HCT116 (cell line): ENCODE data around the gene DKK3. TPM values are rescaled to one million over a fixed set of nuclear protein-coding genes. Genes with fewer than 3 reads are reported as not detected.

Experiments
- ATAC-seq: fragments of 200-7000 bp; cut with Tn5 transposase; 2 replicates; pipeline ENCODE4 v1.9.1; 2020; ENCODE audit warnings: mild to moderate bottlenecking, moderate library complexity
- BruUV-seq: library from RNA; stranded (reverse); fragments of 400-500 nt; replicated peaks from 2 replicates; lab custom pipeline; 2021; lab: Mats Ljungman, UMichigan
- CTCF ChIA-PET: fragments of 300-600 bp; sonication (Branson Sonifier 250); formaldehyde crosslinking; loops from one replicate; lab custom pipeline; 2021; ENCODE audit warnings: antibody characterized with exemption; lab: Charles Lee
- POLR2A ChIA-PET: fragments of 300-600, 350-600 bp; sonication (Branson Sonifier 250); formaldehyde crosslinking; loops from one replicate; lab custom pipeline; 2021; ENCODE audit warnings: antibody characterized with exemption; lab: Charles Lee
- RAD21 ChIA-PET, 2 experiments: fragments of 300-600 bp; sonication (Branson Sonifier 250); formaldehyde crosslinking; loops; one replicate each; lab custom pipeline; 2023; ENCODE audit warnings: low total read pairs in 2 of 2; ENCODE audit not compliant: uncharacterized antibody in 2 of 2, unreplicated experiment in 2 of 2, low non-redundant PET in 1 of 2; lab: Charles Lee
- DNase-seq: peaks from one replicate; pipeline ENCODE4 v3.0.0-alpha.2; 2010; ENCODE audit warnings: low read depth, low spot score
- H2AFZ ChIP-seq: fragments of 200-600 bp; shearing (Covaris generic), sonication (generic); 2 replicates; pipeline ENCODE4 v1.6.1; 2017; ENCODE audit warnings: low read depth, mixed run types, mixed read lengths, antibody characterized with exemption, low read length; ENCODE audit not compliant: poor library complexity, severe bottlenecking
- H3K27ac ChIP-seq: 2 replicates; pipeline ENCODE4 v1.5.1; 2012; ENCODE audit warnings: low read depth, low read length
- H3K27me3 ChIP-seq: fragments of 200-600 bp; sonication (generic); 2 replicates; pipeline ENCODE4 v1.6.1; 2016; ENCODE audit warnings: mixed run types, low read length, mixed read lengths; ENCODE audit not compliant: insufficient read depth
- H3K36me3 ChIP-seq, 2 experiments: fragments of 200-500 bp in 1 of 2; fragments of 200-600 bp in 1 of 2; sonication (Bioruptor generic) in 1 of 2; sonication (generic) in 1 of 2; 2 replicates each; pipeline versions ENCODE4 v1.5.1 to v1.6.1; 2014 to 2016; ENCODE audit warnings: low read length in 2 of 2, inconsistent platforms in 1 of 2, mixed read lengths in 1 of 2, mixed run types in 1 of 2; ENCODE audit not compliant: insufficient read depth in 2 of 2, control insufficient read depth in 1 of 2
- H3K4me1 ChIP-seq, 2 experiments: fragments of 200-600 bp in 1 of 2; sonication (generic) in 1 of 2; 2 replicates each; pipeline versions ENCODE4 v1.5.1 to v1.6.1; 2012 to 2017; ENCODE audit warnings: low read length in 2 of 2, inconsistent platforms in 1 of 2, mild to moderate bottlenecking in 1 of 2, mixed read lengths in 1 of 2, mixed run types in 1 of 2, moderate library complexity in 1 of 2; ENCODE audit not compliant: insufficient read depth in 2 of 2, control insufficient read depth in 1 of 2
- H3K4me2 ChIP-seq: fragments of 200-600 bp; sonication (generic); 2 replicates; pipeline ENCODE4 v1.6.1; 2017; ENCODE audit warnings: mixed run types, low read length, mixed read lengths
- H3K4me3 ChIP-seq, 2 experiments: fragments of 200-600 bp in 1 of 2; sonication (generic) in 1 of 2; replicated peaks in 1 of 2; 2 replicates each; pipeline ENCODE4 v1.5.1; 2011 to 2016; ENCODE audit warnings: low read length in 2 of 2, control low read depth in 1 of 2, low read depth in 1 of 2, mild to moderate bottlenecking in 1 of 2, mixed read lengths in 1 of 2, mixed run types in 1 of 2
- H3K79me2 ChIP-seq: fragments of 200-600 bp; sonication (generic); 2 replicates; pipeline ENCODE4 v1.6.1; 2017; ENCODE audit warnings: mild to moderate bottlenecking, mixed run types, low read length, moderate library complexity, mixed read lengths; ENCODE audit not compliant: insufficient read depth
- H3K9ac ChIP-seq: fragments of 200-600 bp; sonication (generic); 2 replicates; pipeline ENCODE4 v1.6.1; 2016; ENCODE audit warnings: low read length, mixed read lengths
- H3K9me2 ChIP-seq: fragments of 200-600 bp; sonication (generic), shearing (Covaris generic); 2 replicates; pipeline ENCODE4 v1.6.1; 2017; ENCODE audit warnings: mixed run types, mild to moderate bottlenecking, moderate library complexity; ENCODE audit not compliant: insufficient read depth
- H3K9me3 ChIP-seq, 2 experiments: fragments of 200-500 bp in 1 of 2; fragments of 200-600 bp in 1 of 2; sonication (Bioruptor generic) in 1 of 2; sonication (generic) in 1 of 2; 2 replicates each; pipeline ENCODE4 v1.6.1; 2014 to 2017; ENCODE audit warnings: low read length in 2 of 2, mixed read lengths in 2 of 2, inconsistent platforms in 1 of 2, low read depth in 1 of 2, mild to moderate bottlenecking in 1 of 2, mixed run types in 1 of 2, moderate library complexity in 1 of 2; ENCODE audit not compliant: control insufficient read depth in 1 of 2, insufficient read depth in 1 of 2
- H4K20me1 ChIP-seq: fragments of 200-600 bp; sonication (generic), shearing (Covaris generic); 2 replicates; pipeline ENCODE4 v1.6.1; 2017; ENCODE audit warnings: mixed run types, mild to moderate bottlenecking, moderate library complexity; ENCODE audit not compliant: insufficient read depth
- ATF3 ChIP-seq: IDR thresholded peaks from 2 replicates; pipeline ENCODE4 v1.6.1; 2012
- CEBPB ChIP-seq: IDR thresholded peaks from 2 replicates; pipeline ENCODE4 v1.6.1; 2012; ENCODE audit warnings: low read depth
- CTCF ChIP-seq, 3 experiments: fragments of 200-600 bp in 1 of 3; sonication (generic) in 1 of 3; IDR thresholded peaks in 2 of 3; conservative IDR thresholded peaks in 1 of 3; 2 replicates each; pipeline ENCODE4 v1.5.1; 2012 to 2017; ENCODE audit warnings: low read depth in 2 of 3, low read length in 2 of 3, antibody characterized with exemption in 1 of 3, borderline replicate concordance in 1 of 3, control low read depth in 1 of 3, mild to moderate bottlenecking in 1 of 3, mixed read lengths in 1 of 3, mixed run types in 1 of 3, moderate library complexity in 1 of 3; ENCODE audit not compliant: insufficient read depth in 1 of 3
- EGR1 ChIP-seq: IDR thresholded peaks from 2 replicates; pipeline ENCODE4 v1.6.1; 2012; ENCODE audit warnings: low read depth
- ELF1 ChIP-seq: IDR thresholded peaks from 2 replicates; pipeline ENCODE4 v1.6.1; 2012; ENCODE audit warnings: low read depth, borderline replicate concordance
- EZH2 ChIP-seq: fragments of 200-600 bp; sonication (generic); IDR thresholded peaks from 2 replicates; pipeline ENCODE4 v1.6.1; 2017; ENCODE audit warnings: antibody characterized with exemption, mixed run types
- JUND ChIP-seq: IDR thresholded peaks from 2 replicates; pipeline ENCODE4 v1.6.1; 2012
- RAD21 ChIP-seq: IDR thresholded peaks from 2 replicates; pipeline ENCODE4 v1.6.1; 2012; ENCODE audit warnings: low read depth, mild to moderate bottlenecking
- SP1 ChIP-seq: IDR thresholded peaks from 2 replicates; pipeline ENCODE4 v1.6.1; 2012; ENCODE audit warnings: low read depth
- SRF ChIP-seq: IDR thresholded peaks from 2 replicates; pipeline ENCODE4 v1.6.1; 2012; ENCODE audit warnings: low read depth
- ZNF274 ChIP-seq: fragments of 200-500 bp; sonication (Bioruptor generic); IDR thresholded peaks from 2 replicates; pipeline ENCODE4 v1.6.1; 2014; ENCODE audit warnings: mild to moderate bottlenecking, low read depth, low read length, inconsistent platforms
- intact Hi-C: fragments of 100-400 bp; cut with micrococcal nuclease; formaldehyde crosslinking; loops from 2 replicates; pipeline ENCODE4 v1.10.0; 2022
- total RNA-seq: library from RNA; stranded (reverse); gene quantifications from one replicate; pipeline ENCODE4 v1.2.1, GENCODE V29; 2021; ENCODE audit not compliant: unreplicated experiment

The DKK3 gene
- total RNA-seq, 1 experiment from 2014 or later = 0.49 TPM

- Histone ChIP-seq H3K79me2 (no peaks in the 10 kb centered on the region), H2AFZ (no peak overlapping the region), H3K9ac (no peak overlapping the region), H3K36me3 (no peaks in the 10 kb centered on the region), H3K4me2 (no peak overlapping the region), H3K4me1 (peaks cover 0 to 16% of the 10 kb centered on the region in 2 experiments; a peak in 2 of 4 replicates), H3K9me2 (no peaks in the 10 kb centered on the region), H3K27me3 (no peaks in the 10 kb centered on the region), H3K4me3 (no peak overlapping the region), H3K27ac (no peak overlapping the region), H4K20me1 (no peaks in the 10 kb centered on the region), H3K9me3 (no peaks in the 10 kb centered on the region; a peak in 1 of 4 replicates)
- ChIA-PET POLR2A (no interaction called here), CTCF (no interaction called here), RAD21 (no interaction called here)
- no TSS peak for BruUV-seq
- ATAC-seq (no peak), DNase-seq (no peak)
- TF ChIP-seq CEBPB (no peak), SRF (no peak), SP1 (no peak), JUND (no peak), RAD21 (no peak), CTCF (IDR thresholded peaks at IDR 0.05 in 2 of 3, conservative IDR thresholded peaks at IDR 0.05 in 1 of 3; ENCODE audit: borderline replicate concordance in 1 of 3, insufficient read depth in 1 of 3, low read depth in 2 of 3, low read length in 2 of 3) (no peak), ELF1 (no peak), EZH2 (no peak), ZNF274 (no peak), ATF3 (no peak), EGR1 (no peak)
- intact Hi-C loops = loop anchor here (5.0 kb wide), 1 partner anchor 57 kb away; no protein-coding TSS in a partner anchor
Observed at GRCh38 chr11:11985016-11985715, 23.3 kb downstream of the DKK3 start.
